Measurements from ENCODE around the gene NUDT17.

The NUDT17 gene

GRCh38 chr1:145847827-145848226 is 2.4 kb downstream of the NUDT17 start:
- no peak for DNase-seq (ENCODE audit: low spot score)

- no peak for DNase-seq (ENCODE audit: low spot score)
These were observed 4.1 kb downstream of the NUDT17 start for GRCh38 chr1:145849356-145850160.

GRCh38 chr1:145855426-145855948 is 10.1 kb downstream of the NUDT17 start:
- DNase-seq (ENCODE audit: low spot score): no peak

- DNase-seq (ENCODE audit: low spot score): no peak
These were observed 11.7 kb downstream of the NUDT17 start for GRCh38 chr1:145857170-145857569.

- DNase-seq (ENCODE audit: low spot score): no peak
These were observed 12.9 kb downstream of the NUDT17 start for GRCh38 chr1:145858238-145858900.

- peak; percentile 96 for DNase-seq (ENCODE audit: low spot score)
These were observed 13.6 kb downstream of the NUDT17 start, which contains the start of gene PIAS3 for GRCh38 chr1:145858901-145859490. Gene PIAS3, minus strand, starts transcription at chr1:145859081. Its CDS starts 91 bp downstream, at chr1:145858990.

- peak; percentile 89 for DNase-seq (ENCODE audit: low spot score)
These were observed 14.1 kb downstream of the NUDT17 start for GRCh38 chr1:145859491-145860023.

- no peak for DNase-seq (ENCODE audit: low spot score)
These were observed 18.0 kb downstream of the NUDT17 start for GRCh38 chr1:145863282-145864018.

- no peak for DNase-seq (ENCODE audit: low spot score)
These were observed 22.8 kb downstream of the NUDT17 start for GRCh38 chr1:145868232-145868631.

GRCh38 chr1:145871994-145872924 is 26.8 kb downstream of the NUDT17 start:
- peak; percentile 75 for DNase-seq (ENCODE audit: low spot score)

- DNase-seq (ENCODE audit: low spot score): no peak
These were observed 29.2 kb downstream of the NUDT17 start for GRCh38 chr1:145874646-145875045.

GRCh38 chr1:145877923-145878486 is 32.6 kb downstream of the NUDT17 start:
- no peak for DNase-seq (ENCODE audit: low spot score)

- no peak for DNase-seq (ENCODE audit: low spot score)
These were observed 33.3 kb downstream of the NUDT17 start for GRCh38 chr1:145878724-145879123.

- DNase-seq (ENCODE audit: low spot score): no peak
These were observed 34.3 kb downstream of the NUDT17 start for GRCh38 chr1:145879775-145880174.

- DNase-seq (ENCODE audit: low spot score): no peak
These were observed 39.2 kb downstream of the NUDT17 start for GRCh38 chr1:145884675-145885074.

GRCh38 chr1:145885738-145886287 is 40.4 kb downstream of the NUDT17 start, which contains the start of gene ANKRD35:
Gene ANKRD35, minus strand, starts transcription at chr1:145885866. Its CDS starts 108 bp downstream, at chr1:145885758.
- peak; percentile 92 for DNase-seq (ENCODE audit: low spot score)

- no peak for DNase-seq (ENCODE audit: low spot score)
These were observed 41.0 kb downstream of the NUDT17 start for GRCh38 chr1:145886390-145886789.

GRCh38 chr1:145886816-145887215 is 41.4 kb downstream of the NUDT17 start:
- no peak for DNase-seq (ENCODE audit: low spot score)

- no peak for DNase-seq (ENCODE audit: low spot score)
These were observed 42.2 kb downstream of the NUDT17 start for GRCh38 chr1:145887631-145888030.

GRCh38 chr1:145889722-145890121 is 44.3 kb downstream of the NUDT17 start:
- DNase-seq (ENCODE audit: low spot score): no peak

Data from ecto neural progenitor cell (in vitro differentiated cells).